B cell (primary cell): Measurements from ENCODE around the gene GPR87.

ENCODE experiments used
- CTCF ChIP-seq: fragments of 200-600 bp; IDR thresholded peaks from one replicate; pipeline ENCODE4 v1.8.0; 2022; ENCODE audit warnings: antibody characterized with exemption, mild to moderate bottlenecking
- EZH2 ChIP-seq: IDR thresholded peaks from 2 replicates; pipeline ENCODE4 v1.6.1; 2012; ENCODE audit warnings: borderline replicate concordance, low read depth, mild to moderate bottlenecking, moderate library complexity, low read length; ENCODE audit not compliant: insufficient read depth, poor library complexity, severe bottlenecking

DNA sequence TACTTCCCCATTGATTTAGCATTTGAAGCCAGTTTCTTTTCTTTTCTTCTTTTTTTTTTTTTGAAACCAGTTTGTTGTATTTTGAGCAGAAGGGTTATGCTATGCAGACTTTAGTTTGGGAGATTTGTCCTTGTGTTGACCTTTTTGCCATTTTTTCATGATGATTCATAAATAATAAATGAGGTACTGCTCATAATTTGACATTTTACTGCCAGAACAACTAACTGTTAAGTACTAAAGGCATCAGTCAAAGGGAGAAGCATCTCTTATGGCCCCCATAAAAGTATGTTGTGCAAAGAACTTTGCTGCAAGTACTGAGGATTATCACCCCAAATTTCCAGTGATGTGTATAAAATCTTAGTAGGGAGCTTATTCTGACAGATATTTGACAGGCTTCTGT lies 1.7 kb upstream of the GPR87 start:
- no peak for TF ChIP-seq CTCF
- TF ChIP-seq EZH2 = no peak
